Neural cell (in vitro differentiated cells): ENCODE results near the gene PTPRN2.

Source experiments
- CTCF ChIP-seq: fragments of 450-650 bp; IDR thresholded peaks from 2 replicates; pipeline ENCODE4 v1.5.1; 2014; ENCODE audit warnings: antibody characterized with exemption, mild to moderate bottlenecking, moderate library complexity; ENCODE audit not compliant: poor library complexity, severe bottlenecking
- EZH2 ChIP-seq: fragments of 200-600, 300-800 bp; shearing (Covaris generic), sonication (generic); IDR thresholded peaks from 2 replicates; pipeline ENCODE4 v1.6.1; 2014; ENCODE audit warnings: antibody characterized with exemption, low read length, borderline replicate concordance, mild to moderate bottlenecking; ENCODE audit not compliant: insufficient read depth, poor library complexity, severe bottlenecking
- MXI1 ChIP-seq: fragments of 450-650 bp; conservative IDR thresholded peaks from 2 replicates; pipeline ENCODE4 v1.6.1; 2014; ENCODE audit warnings: antibody characterized with exemption, mild to moderate bottlenecking; ENCODE audit not compliant: poor library complexity, severe bottlenecking
- POLR2AphosphoS5 ChIP-seq: IDR thresholded peaks from 2 replicates; pipeline ENCODE4 v1.6.1; 2012
- RAD21 ChIP-seq: fragments of 450-650 bp; conservative IDR thresholded peaks from 2 replicates; pipeline ENCODE4 v1.6.1; 2014; ENCODE audit warnings: antibody characterized with exemption, mild to moderate bottlenecking, moderate library complexity
- REST ChIP-seq: IDR thresholded peaks from 2 replicates; pipeline ENCODE4 v1.6.1; 2012; ENCODE audit warnings: borderline replicate concordance
- SMC3 ChIP-seq: fragments of 450-650 bp; conservative IDR thresholded peaks from 2 replicates; pipeline ENCODE4 v1.6.1; 2014; ENCODE audit warnings: antibody characterized with exemption, mild to moderate bottlenecking, moderate library complexity; ENCODE audit not compliant: poor library complexity
- TAF1 ChIP-seq: IDR thresholded peaks from 2 replicates; pipeline ENCODE4 v1.6.1; 2012; ENCODE audit warnings: low read depth

GRCh38 chr7:157853789-157854065, 733.9 kb downstream of the PTPRN2 start:
- TF ChIP-seq CTCF = no peak
- TF ChIP-seq SMC3 = no peak
- TF ChIP-seq POLR2AphosphoS5 = no peak
- TF ChIP-seq EZH2 = no peak
- no peak for TF ChIP-seq RAD21
- no peak for TF ChIP-seq REST
- TF ChIP-seq TAF1 = no peak
- TF ChIP-seq MXI1 = no peak
